OCI-LY1 (cell line): Measurements from ENCODE around the gene BLACAT1.

ENCODE experiments used
- H2AFZ ChIP-seq: fragments of 200-600 bp; sonication (generic), shearing (Covaris generic); 2 replicates; pipeline ENCODE4 v1.6.0; 2014; ENCODE audit warnings: antibody characterized with exemption, mild to moderate bottlenecking, low read length
- H3F3A ChIP-seq: fragments of 200-600 bp; sonication (generic), shearing (Covaris generic); 2 replicates; pipeline ENCODE4 v1.6.0; 2014; ENCODE audit warnings: mild to moderate bottlenecking, antibody characterized with exemption, low read length, moderate library complexity; ENCODE audit not compliant: insufficient read depth
- H3K27ac ChIP-seq: fragments of 200-600 bp; sonication (generic); 2 replicates; pipeline ENCODE4 v1.5.1; 2014; ENCODE audit warnings: low read length, mixed run types, mild to moderate bottlenecking, low read depth; ENCODE audit not compliant: poor library complexity, severe bottlenecking
- H3K27me3 ChIP-seq: fragments of 200-600 bp; sonication (generic); 2 replicates; pipeline ENCODE4 v1.6.0; 2014; ENCODE audit warnings: antibody characterized with exemption, mild to moderate bottlenecking, low read length, moderate library complexity; ENCODE audit not compliant: insufficient read depth
- H3K36me3 ChIP-seq: fragments of 200-600 bp; sonication (generic); 2 replicates; pipeline ENCODE4 v1.6.1; 2014; ENCODE audit warnings: mild to moderate bottlenecking, antibody characterized with exemption, low read length, moderate library complexity, mixed read lengths; ENCODE audit not compliant: insufficient read depth
- H3K4me1 ChIP-seq: fragments of 200-600 bp; sonication (generic); 2 replicates; pipeline ENCODE4 v1.5.1; 2014; ENCODE audit warnings: mild to moderate bottlenecking, low read length, moderate library complexity; ENCODE audit not compliant: insufficient read depth, severe bottlenecking
- H3K4me2 ChIP-seq: fragments of 200-600 bp; sonication (generic), shearing (Covaris generic); 2 replicates; pipeline ENCODE4 v1.6.1; 2014; ENCODE audit warnings: low read length
- H3K4me3 ChIP-seq: fragments of 200-600 bp; sonication (generic); 2 replicates; pipeline ENCODE4 v1.5.1; 2014; ENCODE audit warnings: low read length, low read depth, mild to moderate bottlenecking, mixed read lengths; ENCODE audit not compliant: poor library complexity, severe bottlenecking
- H3K79me2 ChIP-seq: fragments of 200-600 bp; shearing (Covaris generic); 2 replicates; pipeline ENCODE4 v1.6.1; 2016; ENCODE audit warnings: mixed run types, low read length, mixed read lengths; ENCODE audit not compliant: insufficient read depth
- H3K9ac ChIP-seq: fragments of 200-600 bp; sonication (generic), shearing (Covaris generic); 2 replicates; pipeline ENCODE4 v1.6.1; 2014; ENCODE audit warnings: mild to moderate bottlenecking, low read length, mixed read lengths
- H3K9me2 ChIP-seq: fragments of 200-600 bp; sonication (generic), shearing (Covaris generic); 2 replicates; pipeline ENCODE4 v1.6.1; 2014; ENCODE audit warnings: low read depth, mild to moderate bottlenecking, low read length, mixed read lengths
- H3K9me3 ChIP-seq: fragments of 200-600 bp; shearing (Covaris generic); 2 replicates; pipeline ENCODE4 v1.6.1; 2014; ENCODE audit warnings: low read length, mixed read lengths
- H4K20me1 ChIP-seq: fragments of 200-600 bp; sonication (generic), shearing (Covaris generic); 2 replicates; pipeline ENCODE4 v1.6.0; 2016; ENCODE audit warnings: mild to moderate bottlenecking, low read length; ENCODE audit not compliant: insufficient read depth
- CTCF ChIP-seq: fragments of 200-600 bp; sonication (generic), shearing (Covaris generic); IDR thresholded peaks from 2 replicates; pipeline ENCODE4 v1.5.1; 2017; ENCODE audit warnings: mild to moderate bottlenecking, antibody characterized with exemption, low read length, moderate library complexity, mixed read lengths
- EZH2 ChIP-seq: fragments of 200-600 bp; sonication (generic), shearing (Covaris generic); IDR thresholded peaks from 2 replicates; pipeline ENCODE4 v1.8.0; 2017; ENCODE audit warnings: borderline replicate concordance, mixed run types, mild to moderate bottlenecking, antibody characterized with exemption, low read length, moderate library complexity, mixed read lengths

BLACAT1 gene

GRCh38 chr1:205421798-205422197 is 34.0 kb downstream of the BLACAT1 start, which contains the start of gene LEMD1:
Gene LEMD1 (minus strand): TSS chr1:205422056. CDS start chr1:205420536, 1,520 bp downstream.
- no peak within 1 kb of the TSS for H3K4me2 ChIP-seq
- no peaks in the 10 kb centered on the region for H3K36me3 ChIP-seq
- no peak within 1 kb of the TSS for H2AFZ ChIP-seq
- H4K20me1 ChIP-seq, result no peaks in the 10 kb centered on the region
- H3K27me3 ChIP-seq, result no peaks in the 10 kb centered on the region; the same call in none of the 2 replicates
- no peaks in the 10 kb centered on the region for H3K79me2 ChIP-seq
- H3K9me2 ChIP-seq, result no peaks in the 10 kb centered on the region
- no peak within 1 kb of the TSS for H3K27ac ChIP-seq
- H3K9ac ChIP-seq, result no peak within 1 kb of the TSS
- H3K4me1 ChIP-seq, result no peaks in the 10 kb centered on the region
- H3F3A ChIP-seq, result no peaks in the 10 kb centered on the region
- no peaks in the 10 kb centered on the region for H3K9me3 ChIP-seq
- no peak within 1 kb of the TSS for H3K4me3 ChIP-seq
- TF ChIP-seq EZH2, result no peak
- no peak for TF ChIP-seq CTCF

GRCh38 chr1:205420938-205421337 is 34.9 kb downstream of the BLACAT1 start:
- no peaks in the 10 kb centered on the region for H3K79me2 ChIP-seq
- no peaks in the 10 kb centered on the region for H3K9me2 ChIP-seq
- H3K4me1 ChIP-seq, result no peaks in the 10 kb centered on the region
- H3K4me3 ChIP-seq, result no peak overlapping the region
- H4K20me1 ChIP-seq, result no peaks in the 10 kb centered on the region
- no peaks in the 10 kb centered on the region for H3K9me3 ChIP-seq
- H3K36me3 ChIP-seq, result no peaks in the 10 kb centered on the region
- H2AFZ ChIP-seq, result no peak overlapping the region
- no peak for TF ChIP-seq CTCF
- no peak for TF ChIP-seq EZH2
- H3K27ac ChIP-seq, result no peak overlapping the region
- no peak overlapping the region for H3K9ac ChIP-seq
- H3F3A ChIP-seq, result no peaks in the 10 kb centered on the region
- no peaks in the 10 kb centered on the region; the same call in 1 of the 2 replicates for H3K27me3 ChIP-seq
- H3K4me2 ChIP-seq, result no peak overlapping the region

GRCh38 chr1:205417870-205418635 is 37.8 kb downstream of the BLACAT1 start:
- no peaks in the 10 kb centered on the region for H3K36me3 ChIP-seq
- H3K9me3 ChIP-seq, result no peaks in the 10 kb centered on the region
- no peak overlapping the region for H2AFZ ChIP-seq
- H3K79me2 ChIP-seq, result no peaks in the 10 kb centered on the region
- no peak overlapping the region for H3K9ac ChIP-seq
- no peaks in the 10 kb centered on the region for H3F3A ChIP-seq
- H4K20me1 ChIP-seq, result no peaks in the 10 kb centered on the region
- H3K9me2 ChIP-seq, result no peaks in the 10 kb centered on the region
- no peak overlapping the region for H3K4me2 ChIP-seq
- H3K27ac ChIP-seq, result no peak overlapping the region
- no peak overlapping the region for H3K4me3 ChIP-seq
- H3K27me3 ChIP-seq, result no peaks in the 10 kb centered on the region; the same call in 1 of the 2 replicates
- H3K4me1 ChIP-seq, result no peaks in the 10 kb centered on the region
- TF ChIP-seq EZH2, result no peak
- no peak for TF ChIP-seq CTCF
